Measurements from ENCODE around the gene HOXD1. TPM values are rescaled to one million over a fixed set of nuclear protein-coding genes. Genes with fewer than 3 reads are reported as not detected.

The HOXD1 gene
- total and polyA plus RNA-seq, 2 of the 4 experiments (the other 2 are of a cell fraction), result not detected

DNA sequence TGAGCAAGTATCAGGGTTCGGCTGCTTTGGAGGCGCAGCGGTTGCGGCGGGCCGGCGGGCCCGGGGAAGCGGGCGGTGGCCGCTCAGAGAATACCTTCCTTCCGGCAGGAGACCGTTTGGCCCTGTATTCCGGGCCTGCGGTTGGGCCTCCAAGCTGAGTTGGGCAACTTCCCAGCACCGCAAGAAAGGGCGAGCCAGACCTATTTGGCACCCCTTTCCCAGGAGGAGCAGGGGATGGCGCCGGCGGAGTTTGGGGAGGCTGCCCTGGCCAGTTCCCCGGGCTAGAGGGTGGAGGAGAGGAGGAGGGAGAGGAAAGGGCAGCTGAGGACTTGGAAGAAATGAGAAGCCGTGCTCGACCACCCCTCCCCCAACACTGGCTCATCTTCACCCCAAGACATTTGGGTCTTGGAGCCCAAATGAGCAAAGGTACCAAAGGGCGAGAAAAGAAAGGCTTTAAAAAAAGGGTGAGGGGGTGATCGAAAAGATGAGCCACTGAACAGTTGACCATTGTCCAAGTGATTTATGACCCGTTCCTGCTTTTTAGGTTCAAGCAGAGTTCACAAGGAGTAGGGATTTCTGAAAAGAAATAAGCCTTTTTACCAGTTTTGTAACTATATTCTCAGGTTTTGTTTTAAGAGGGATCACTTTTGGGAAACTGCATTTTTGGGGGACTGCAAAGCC is 23.0 kb upstream of the HOXD1 start:
- Histone ChIP-seq H4K20me1 (ENCODE audit: insufficient read depth, low read length) (no peaks in the 10 kb centered on the region), H2BK120ac (ENCODE audit: low read depth, low read length) (no peak overlapping the region), H3K9me3 (ENCODE audit: control insufficient read depth, insufficient read depth, low read length) (peaks cover 10% of the 10 kb centered on the region), H3K9me1 (ENCODE audit: insufficient read depth, low read length) (no peaks in the 10 kb centered on the region), H2BK5ac (ENCODE audit: low read depth, low read length, poor library complexity, severe bottlenecking) (no peak overlapping the region), H3K27ac (ENCODE audit: insufficient read depth, low read length) (no peak overlapping the region), H3K36me3 (ENCODE audit: control insufficient read depth, insufficient read depth, low read length) (no peaks in the 10 kb centered on the region), H3K9ac (ENCODE audit: low read depth, low read length) (no peak overlapping the region), H4K91ac (ENCODE audit: insufficient read depth, low read depth, low read length) (no peak overlapping the region), H2AK5ac (ENCODE audit: low read depth, low read length) (no peak overlapping the region), H3K4me2 (ENCODE audit: low read depth, low read length) (no peak overlapping the region), H2BK20ac (ENCODE audit: low read depth, low read length) (no peak overlapping the region), H2BK15ac (ENCODE audit: low read depth, low read length) (no peak overlapping the region), H3K4ac (ENCODE audit: low read depth, low read length) (no peak overlapping the region), H2AFZ (replicated peaks; ENCODE audit: low read length, poor library complexity) (no peak overlapping the region), H3K23ac (ENCODE audit: low read depth, low read length) (no peak overlapping the region), H3K4me3 (ENCODE audit: insufficient read depth, low read depth, low read length) (no peak overlapping the region), H3K4me1 (ENCODE audit: control insufficient read depth, insufficient read depth, low read length) (no peaks in the 10 kb centered on the region), H2AK9ac (replicated peaks; ENCODE audit: low read depth, low read length, poor library complexity) (no peak overlapping the region), H3K79me1 (ENCODE audit: low read depth in 1 of 2, low read length in 2 of 2) (no peaks in the 10 kb centered on the region), H3K18ac (ENCODE audit: low read depth, low read length) (no peak overlapping the region), H3K56ac (ENCODE audit: extremely low read depth, insufficient read depth, low read length) (no peak overlapping the region), H3K27me3 (ENCODE audit: control insufficient read depth, insufficient read depth, low read length) (peaks cover 64% of the 10 kb centered on the region), H3K14ac (replicated peaks; ENCODE audit: low read depth, low read length) (no peak overlapping the region), H4K8ac (ENCODE audit: low read depth in 2 of 2, low read length in 2 of 2) (no peak overlapping the region), H4K5ac (ENCODE audit: low read depth, low read length) (no peak overlapping the region)
- ChIA-PET CTCF (no interaction called here), POLR2A (ENCODE audit: unreplicated experiment) (no interaction called here)
- dilution Hi-C loops (cut with HindIII; ENCODE audit: low sequenced_read_pairs, unreplicated experiment), result no loop called here
- no peak for DNase-seq
- WGBS, 2 experiments (ENCODE audit: extremely low coverage in 2 of 2, insufficient read length in 1 of 2), result 0% methylated on average over 3 of the region's 26 CpGs; no CpG with 5 or more reads in 1 of the 2 experiments
- in situ Hi-C loops (cut with MboI; ENCODE audit: low sequenced_read_pairs), result no loop called here
- TF ChIP-seq, protein P1, sequence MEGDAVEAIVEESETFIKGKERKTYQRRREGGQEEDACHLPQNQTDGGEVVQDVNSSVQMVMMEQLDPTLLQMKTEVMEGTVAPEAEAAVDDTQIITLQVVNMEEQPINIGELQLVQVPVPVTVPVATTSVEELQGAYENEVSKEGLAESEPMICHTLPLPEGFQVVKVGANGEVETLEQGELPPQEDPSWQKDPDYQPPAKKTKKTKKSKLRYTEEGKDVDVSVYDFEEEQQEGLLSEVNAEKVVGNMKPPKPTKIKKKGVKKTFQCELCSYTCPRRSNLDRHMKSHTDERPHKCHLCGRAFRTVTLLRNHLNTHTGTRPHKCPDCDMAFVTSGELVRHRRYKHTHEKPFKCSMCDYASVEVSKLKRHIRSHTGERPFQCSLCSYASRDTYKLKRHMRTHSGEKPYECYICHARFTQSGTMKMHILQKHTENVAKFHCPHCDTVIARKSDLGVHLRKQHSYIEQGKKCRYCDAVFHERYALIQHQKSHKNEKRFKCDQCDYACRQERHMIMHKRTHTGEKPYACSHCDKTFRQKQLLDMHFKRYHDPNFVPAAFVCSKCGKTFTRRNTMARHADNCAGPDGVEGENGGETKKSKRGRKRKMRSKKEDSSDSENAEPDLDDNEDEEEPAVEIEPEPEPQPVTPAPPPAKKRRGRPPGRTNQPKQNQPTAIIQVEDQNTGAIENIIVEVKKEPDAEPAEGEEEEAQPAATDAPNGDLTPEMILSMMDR (conservative IDR thresholded peaks at IDR 0.05; ENCODE audit: low read depth, low read length), result no peak
- no peak for TF ChIP-seq NFE2L2 (IDR thresholded peaks at IDR 0.05; ENCODE audit: low read depth, low read length)
- no peak for TF ChIP-seq MXI1 (IDR thresholded peaks at IDR 0.05; ENCODE audit: borderline replicate concordance, low read depth, low read length)
- TF ChIP-seq FOS (IDR thresholded peaks at IDR 0.05; ENCODE audit: low read depth, low read length), result no peak
- TF ChIP-seq BHLHE40 (IDR thresholded peaks at IDR 0.05; ENCODE audit: low read depth, low read length), result no peak
- no peak for TF ChIP-seq RCOR1 (IDR thresholded peaks at IDR 0.05; ENCODE audit: insufficient replicate concordance, low read length)
- TF ChIP-seq MAZ (IDR thresholded peaks at IDR 0.05; ENCODE audit: borderline replicate concordance, low read depth, low read length), result no peak
- no peak for TF ChIP-seq POLR2A (IDR thresholded peaks at IDR 0.05; ENCODE audit: low read depth, low read length)
- TF ChIP-seq SMC3 (IDR thresholded peaks at IDR 0.05; ENCODE audit: low read depth, low read length), result no peak
- TF ChIP-seq RFX5 (IDR thresholded peaks at IDR 0.05; ENCODE audit: low read depth, low read length), result no peak
- TF ChIP-seq, protein P2, sequence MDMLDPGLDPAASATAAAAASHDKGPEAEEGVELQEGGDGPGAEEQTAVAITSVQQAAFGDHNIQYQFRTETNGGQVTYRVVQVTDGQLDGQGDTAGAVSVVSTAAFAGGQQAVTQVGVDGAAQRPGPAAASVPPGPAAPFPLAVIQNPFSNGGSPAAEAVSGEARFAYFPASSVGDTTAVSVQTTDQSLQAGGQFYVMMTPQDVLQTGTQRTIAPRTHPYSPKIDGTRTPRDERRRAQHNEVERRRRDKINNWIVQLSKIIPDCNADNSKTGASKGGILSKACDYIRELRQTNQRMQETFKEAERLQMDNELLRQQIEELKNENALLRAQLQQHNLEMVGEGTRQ (IDR thresholded peaks at IDR 0.05; ENCODE audit: low read depth, low read length), result no peak
- no peak for TF ChIP-seq MAFK (IDR thresholded peaks at IDR 0.05; ENCODE audit: low read depth, low read length)
- TF ChIP-seq CHD1 (IDR thresholded peaks at IDR 0.05; ENCODE audit: low read depth, low read length), result no peak
- TF ChIP-seq, protein P3, sequence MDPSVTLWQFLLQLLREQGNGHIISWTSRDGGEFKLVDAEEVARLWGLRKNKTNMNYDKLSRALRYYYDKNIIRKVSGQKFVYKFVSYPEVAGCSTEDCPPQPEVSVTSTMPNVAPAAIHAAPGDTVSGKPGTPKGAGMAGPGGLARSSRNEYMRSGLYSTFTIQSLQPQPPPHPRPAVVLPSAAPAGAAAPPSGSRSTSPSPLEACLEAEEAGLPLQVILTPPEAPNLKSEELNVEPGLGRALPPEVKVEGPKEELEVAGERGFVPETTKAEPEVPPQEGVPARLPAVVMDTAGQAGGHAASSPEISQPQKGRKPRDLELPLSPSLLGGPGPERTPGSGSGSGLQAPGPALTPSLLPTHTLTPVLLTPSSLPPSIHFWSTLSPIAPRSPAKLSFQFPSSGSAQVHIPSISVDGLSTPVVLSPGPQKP (IDR thresholded peaks at IDR 0.05; ENCODE audit: borderline replicate concordance, low read depth, low read length), result no peak
- no peak for TF ChIP-seq RAD21 (IDR thresholded peaks at IDR 0.05; ENCODE audit: low read length)
- intact Hi-C loops (cut with micrococcal nuclease), result no loop called here
- ATAC-seq (ENCODE audit: low read depth), result no peak
- BruUV-seq (replicated peaks), result no TSS peak

Measured in IMR-90 (cell line).